Omental fat pad (tissue), 4 donors: ENCODE data around the gene PPT2. TPM values are rescaled to one million over a fixed set of nuclear protein-coding genes. Genes with fewer than 3 reads are reported as not detected.
"Not testable (repeated sequence)": the region's sequence is repeated elsewhere in the genome, so short reads cannot be mapped to it uniquely, and the experiment has no call there.

Experiments used
- ATAC-seq: fragments of 150-250 bp; one replicate; pipeline ENCODE4 v1.9.1; 2016; ENCODE audit warnings: mild to moderate bottlenecking, moderate library complexity; ENCODE audit not compliant: low FRiP score
- DNase-seq: peaks from one replicate; pipeline ENCODE4 v3.0.0-alpha.2; 2019; ENCODE audit warnings: low spot score
- total RNA-seq, 4 donors: library from RNA; depleted of rRNA; stranded (reverse); fragments of >200 nt; gene quantifications; one replicate each; pipeline ENCODE4 v1.1.0, GENCODE V29; 2016
- TF ChIP-seq, protein P1 (sequence below), 3 donors: fragments of 450-650 bp; IDR thresholded peaks; one replicate each; pipeline ENCODE4 v1.5.1; 2016 to 2017; ENCODE audit warnings: antibody characterized with exemption in 3 of 3, mild to moderate bottlenecking in 3 of 3, moderate library complexity in 2 of 3

Gene PPT2
- total RNA-seq, 4 donors from 2014 or later: 21.5 to 161 (median 34.3) TPM

- ATAC-seq (no peak), DNase-seq (no peak)
- TF ChIP-seq, protein P1, sequence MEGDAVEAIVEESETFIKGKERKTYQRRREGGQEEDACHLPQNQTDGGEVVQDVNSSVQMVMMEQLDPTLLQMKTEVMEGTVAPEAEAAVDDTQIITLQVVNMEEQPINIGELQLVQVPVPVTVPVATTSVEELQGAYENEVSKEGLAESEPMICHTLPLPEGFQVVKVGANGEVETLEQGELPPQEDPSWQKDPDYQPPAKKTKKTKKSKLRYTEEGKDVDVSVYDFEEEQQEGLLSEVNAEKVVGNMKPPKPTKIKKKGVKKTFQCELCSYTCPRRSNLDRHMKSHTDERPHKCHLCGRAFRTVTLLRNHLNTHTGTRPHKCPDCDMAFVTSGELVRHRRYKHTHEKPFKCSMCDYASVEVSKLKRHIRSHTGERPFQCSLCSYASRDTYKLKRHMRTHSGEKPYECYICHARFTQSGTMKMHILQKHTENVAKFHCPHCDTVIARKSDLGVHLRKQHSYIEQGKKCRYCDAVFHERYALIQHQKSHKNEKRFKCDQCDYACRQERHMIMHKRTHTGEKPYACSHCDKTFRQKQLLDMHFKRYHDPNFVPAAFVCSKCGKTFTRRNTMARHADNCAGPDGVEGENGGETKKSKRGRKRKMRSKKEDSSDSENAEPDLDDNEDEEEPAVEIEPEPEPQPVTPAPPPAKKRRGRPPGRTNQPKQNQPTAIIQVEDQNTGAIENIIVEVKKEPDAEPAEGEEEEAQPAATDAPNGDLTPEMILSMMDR (IDR thresholded peaks at IDR 0.05): no peak
Observed at GRCh38 chr6:32187009-32187709, 33.2 kb downstream of the PPT2 start.

GRCh38 chr6:32187725-32188380 is 33.9 kb downstream of the PPT2 start:
- not testable (repeated sequence) for ATAC-seq, DNase-seq

GRCh38 chr6:32188381-32189068 is 34.6 kb downstream of the PPT2 start:
- ATAC-seq: no peak
- no peak for DNase-seq
- TF ChIP-seq, protein P1 (IDR thresholded peaks at IDR 0.05): no peak

DNA sequence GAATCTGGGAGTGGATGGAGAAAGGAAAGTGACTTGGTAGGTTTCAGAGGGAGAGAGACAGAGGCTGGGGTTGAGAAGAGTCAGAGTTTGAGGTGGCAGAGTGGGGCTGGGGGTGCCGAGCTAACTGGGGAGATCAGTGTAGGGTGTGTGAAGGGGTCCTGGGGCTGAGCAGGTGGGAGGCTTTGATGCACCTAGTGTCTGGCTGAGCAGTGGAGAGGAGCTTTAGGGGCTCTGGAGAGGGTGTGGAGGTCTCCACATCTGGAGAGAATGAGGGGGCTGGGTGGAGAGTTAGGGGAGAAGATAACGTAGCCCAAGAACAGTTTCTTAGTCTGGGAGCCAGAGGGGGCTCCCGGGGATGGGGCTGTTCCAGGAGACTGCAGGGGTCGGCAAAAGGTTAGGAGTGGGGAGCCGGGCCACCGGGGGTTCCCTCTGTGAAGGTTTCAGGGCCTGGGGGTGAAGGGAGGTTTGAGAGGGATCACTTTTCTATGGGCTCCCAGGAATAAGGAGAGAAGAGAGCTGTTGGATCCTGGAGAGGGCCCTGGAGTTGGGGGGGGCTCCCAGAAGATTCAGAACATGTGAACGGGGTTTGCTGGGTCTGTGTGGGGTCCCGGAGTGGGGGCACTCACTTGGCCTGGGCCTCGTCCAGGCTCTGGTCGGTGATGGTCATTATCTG is 35.3 kb downstream of the PPT2 start:
- ATAC-seq (no peak), DNase-seq (no peak)
- TF ChIP-seq, protein P1 (IDR thresholded peaks at IDR 0.05): no peak

DNA sequence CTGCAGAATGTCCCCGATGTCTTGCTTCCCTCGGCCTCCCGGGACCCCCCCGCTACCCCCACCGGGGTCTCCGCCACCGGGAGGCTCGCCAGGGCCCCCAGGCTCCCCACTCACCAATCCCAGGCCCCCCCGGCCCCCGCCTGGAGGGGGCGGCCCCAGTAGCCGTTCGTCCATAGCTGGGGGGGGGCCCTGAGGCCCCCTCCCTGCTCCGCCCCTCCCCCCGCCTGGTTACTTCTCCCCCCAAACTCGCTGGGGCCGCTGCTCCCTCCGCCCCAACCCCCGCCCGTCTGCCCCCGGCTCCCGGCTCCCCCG is 35.8 kb downstream of the PPT2 start:
- ATAC-seq (no peak), DNase-seq (no peak)
- TF ChIP-seq, protein P1 (IDR thresholded peaks at IDR 0.05): no peak

GRCh38 chr6:32190054-32190851 is 36.3 kb downstream of the PPT2 start, which contains the start of gene PBX2:
Gene PBX2, minus strand, starts transcription at chr6:32190202. Its CDS starts 287 bp downstream, at chr6:32189915.
- TF ChIP-seq, protein P1 (IDR thresholded peaks at IDR 0.05): no peak
- peak; percentile 67 for ATAC-seq
- DNase-seq: peak; percentile 74
